Type B pancreatic cell (in vitro differentiated cells): Measurements from ENCODE around the gene FEV. TPM values are rescaled to one million over a fixed set of nuclear protein-coding genes. Genes with fewer than 3 reads are reported as not detected.

ENCODE experiments used
- DNase-seq: peaks from one replicate; pipeline ENCODE4 v3.0.0; 2021; ENCODE audit warnings: mixed read lengths; ENCODE audit not compliant: unreplicated experiment; ENCODE audit errors: extremely low spot score
- H3K27ac Mint-ChIP-seq: 2 replicates; pipeline ENCODE4 v1.8.0; 2021; ENCODE audit warnings: mild to moderate bottlenecking, mixed read lengths
- H3K27me3 Mint-ChIP-seq: 2 replicates; pipeline ENCODE4 v1.8.0; 2021; ENCODE audit warnings: mixed read lengths
- H3K36me3 Mint-ChIP-seq: 2 replicates; pipeline ENCODE4 v1.8.0; 2021; ENCODE audit warnings: mixed read lengths
- H3K4me1 Mint-ChIP-seq: one replicate; pipeline ENCODE4 v1.8.0; 2021; ENCODE audit warnings: mixed read lengths; ENCODE audit not compliant: unreplicated experiment
- H3K4me3 Mint-ChIP-seq: 2 replicates; pipeline ENCODE4 v1.8.0; 2021; ENCODE audit warnings: mild to moderate bottlenecking, mixed read lengths
- H3K9me3 Mint-ChIP-seq: 2 replicates; pipeline ENCODE4 v1.8.0; 2021; ENCODE audit warnings: mixed read lengths
- total RNA-seq: library from RNA; stranded (reverse); gene quantifications from 2 replicates; pipeline ENCODE4 v1.2.1, GENCODE V29; 2021; ENCODE audit warnings: low replicate concordance
- TF ChIP-seq, protein P1 (sequence below): fragments of 200-600 bp; sonication (generic); conservative IDR thresholded peaks from 2 replicates; pipeline ENCODE4 v1.5.0; 2021; ENCODE audit warnings: antibody characterized with exemption, mild to moderate bottlenecking

FEV gene
- total RNA-seq, 1 donor from 2014 or later = 12.5 TPM

DNA sequence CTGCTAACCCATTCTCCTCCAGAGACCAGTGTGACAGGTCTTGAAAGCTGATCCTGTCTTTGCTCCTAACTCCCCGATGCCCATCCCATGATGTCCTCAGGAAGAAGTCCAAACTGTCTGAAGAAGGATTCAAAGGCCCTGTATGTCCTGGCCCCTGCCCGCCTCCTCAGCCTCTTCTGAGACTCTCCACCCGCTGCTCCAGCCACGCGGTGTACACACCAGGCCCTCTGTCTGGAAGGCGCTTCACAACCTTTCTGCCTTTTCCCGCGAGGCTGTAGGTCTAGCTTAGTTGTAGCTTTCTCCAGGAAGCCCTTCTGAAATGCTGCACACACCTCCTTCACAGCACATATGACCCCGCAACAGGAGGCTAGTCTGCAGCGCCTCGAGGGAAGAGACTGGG is 31.7 kb upstream of the FEV start:
- no peaks in the 10 kb centered on the region for H3K9me3 Mint-ChIP-seq
- no peaks in the 10 kb centered on the region for H3K4me1 Mint-ChIP-seq
- H3K27ac Mint-ChIP-seq = no peak overlapping the region
- H3K36me3 Mint-ChIP-seq = no peaks in the 10 kb centered on the region
- DNase-seq = no peak
- no peak overlapping the region for H3K4me3 Mint-ChIP-seq
- H3K27me3 Mint-ChIP-seq = peaks cover 70% of the 10 kb centered on the region
- TF ChIP-seq, protein P1, sequence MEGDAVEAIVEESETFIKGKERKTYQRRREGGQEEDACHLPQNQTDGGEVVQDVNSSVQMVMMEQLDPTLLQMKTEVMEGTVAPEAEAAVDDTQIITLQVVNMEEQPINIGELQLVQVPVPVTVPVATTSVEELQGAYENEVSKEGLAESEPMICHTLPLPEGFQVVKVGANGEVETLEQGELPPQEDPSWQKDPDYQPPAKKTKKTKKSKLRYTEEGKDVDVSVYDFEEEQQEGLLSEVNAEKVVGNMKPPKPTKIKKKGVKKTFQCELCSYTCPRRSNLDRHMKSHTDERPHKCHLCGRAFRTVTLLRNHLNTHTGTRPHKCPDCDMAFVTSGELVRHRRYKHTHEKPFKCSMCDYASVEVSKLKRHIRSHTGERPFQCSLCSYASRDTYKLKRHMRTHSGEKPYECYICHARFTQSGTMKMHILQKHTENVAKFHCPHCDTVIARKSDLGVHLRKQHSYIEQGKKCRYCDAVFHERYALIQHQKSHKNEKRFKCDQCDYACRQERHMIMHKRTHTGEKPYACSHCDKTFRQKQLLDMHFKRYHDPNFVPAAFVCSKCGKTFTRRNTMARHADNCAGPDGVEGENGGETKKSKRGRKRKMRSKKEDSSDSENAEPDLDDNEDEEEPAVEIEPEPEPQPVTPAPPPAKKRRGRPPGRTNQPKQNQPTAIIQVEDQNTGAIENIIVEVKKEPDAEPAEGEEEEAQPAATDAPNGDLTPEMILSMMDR = no peak

DNA sequence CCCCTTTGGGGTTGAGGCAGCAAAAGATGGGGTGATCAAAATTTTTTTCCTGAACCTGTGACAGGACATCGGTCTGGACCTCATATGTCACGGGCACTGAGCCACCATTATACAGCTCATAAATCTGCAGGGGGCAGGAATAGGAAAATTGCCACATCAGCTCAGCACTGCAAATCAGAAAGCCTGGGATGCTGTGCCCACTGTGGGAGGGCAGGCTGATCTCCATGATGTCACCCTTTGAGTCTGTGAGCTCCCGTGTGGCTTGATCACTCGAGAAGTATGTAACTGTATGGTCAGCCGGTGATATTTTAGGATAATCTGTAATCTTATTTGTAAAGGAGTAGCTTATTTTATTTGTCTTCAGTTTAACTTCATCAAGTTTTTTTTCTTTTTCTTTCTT is 25.9 kb upstream of the FEV start:
- Mint-ChIP-seq H3K4me1 (no peaks in the 10 kb centered on the region), H3K4me3 (no peak overlapping the region), H3K36me3 (no peaks in the 10 kb centered on the region), H3K27me3 (peaks cover 65% of the 10 kb centered on the region), H3K9me3 (no peaks in the 10 kb centered on the region), H3K27ac (no peak overlapping the region)
- TF ChIP-seq, protein P1 = no peak
- no peak for DNase-seq

DNA sequence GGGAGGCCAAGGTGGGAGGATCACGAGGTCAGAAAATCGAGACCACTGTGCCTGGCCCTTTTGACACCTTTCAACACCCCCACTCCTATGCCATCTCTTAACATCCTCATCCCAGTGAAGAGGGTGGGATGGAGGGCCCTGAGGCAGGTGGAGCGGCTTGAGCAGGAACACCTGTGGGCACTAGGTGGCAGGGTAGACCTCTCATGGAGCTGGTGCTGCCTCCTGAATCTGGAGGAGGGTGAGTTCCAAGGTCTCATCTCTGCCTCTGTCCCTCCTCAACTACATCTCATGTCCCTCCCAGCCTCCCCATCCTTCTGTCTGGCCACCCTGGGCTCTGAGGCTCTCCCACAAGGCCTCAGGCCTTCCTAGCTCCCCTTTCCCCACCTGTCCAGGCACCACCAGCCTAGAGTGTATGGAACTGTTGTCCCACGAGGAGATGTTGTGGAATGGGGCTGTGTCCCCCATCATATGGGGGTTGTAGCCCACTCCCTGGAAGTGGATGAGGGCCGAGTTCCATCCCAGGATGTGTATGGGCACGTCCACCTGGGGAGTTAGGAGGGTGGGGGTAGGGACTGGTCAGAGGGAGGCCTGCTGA is 25.3 kb upstream of the FEV start:
- DNase-seq = no peak
- Mint-ChIP-seq H3K27me3 (peaks cover 65% of the 10 kb centered on the region), H3K4me3 (no peak overlapping the region), H3K4me1 (no peaks in the 10 kb centered on the region), H3K27ac (no peak overlapping the region), H3K9me3 (no peaks in the 10 kb centered on the region), H3K36me3 (no peaks in the 10 kb centered on the region)
- TF ChIP-seq, protein P1 = peak; percentile 56

DNA sequence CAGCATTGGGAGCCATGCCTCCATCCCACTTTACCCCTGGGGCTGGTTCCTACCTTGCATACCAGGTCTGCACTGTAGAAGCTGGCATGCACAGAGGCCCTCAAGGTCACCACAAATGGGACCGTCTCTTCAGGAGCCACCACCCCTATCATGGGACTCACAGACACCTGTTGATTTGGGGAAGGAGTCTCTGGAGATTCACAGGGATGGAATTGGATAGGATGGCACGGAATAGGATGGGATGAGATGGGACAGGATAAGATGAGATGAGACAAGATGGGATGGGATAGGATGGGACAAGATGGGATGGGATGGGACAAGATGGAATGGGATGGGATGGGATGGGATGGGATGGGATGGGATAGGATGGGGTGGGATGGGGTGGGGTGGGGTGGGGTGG is 24.3 kb upstream of the FEV start:
- no peak overlapping the region for H3K27ac Mint-ChIP-seq
- no peaks in the 10 kb centered on the region for H3K36me3 Mint-ChIP-seq
- DNase-seq = no peak
- peaks cover 65% of the 10 kb centered on the region for H3K27me3 Mint-ChIP-seq
- TF ChIP-seq, protein P1 = no peak
- H3K9me3 Mint-ChIP-seq = no peaks in the 10 kb centered on the region
- no peak overlapping the region for H3K4me3 Mint-ChIP-seq
- H3K4me1 Mint-ChIP-seq = no peaks in the 10 kb centered on the region

DNA sequence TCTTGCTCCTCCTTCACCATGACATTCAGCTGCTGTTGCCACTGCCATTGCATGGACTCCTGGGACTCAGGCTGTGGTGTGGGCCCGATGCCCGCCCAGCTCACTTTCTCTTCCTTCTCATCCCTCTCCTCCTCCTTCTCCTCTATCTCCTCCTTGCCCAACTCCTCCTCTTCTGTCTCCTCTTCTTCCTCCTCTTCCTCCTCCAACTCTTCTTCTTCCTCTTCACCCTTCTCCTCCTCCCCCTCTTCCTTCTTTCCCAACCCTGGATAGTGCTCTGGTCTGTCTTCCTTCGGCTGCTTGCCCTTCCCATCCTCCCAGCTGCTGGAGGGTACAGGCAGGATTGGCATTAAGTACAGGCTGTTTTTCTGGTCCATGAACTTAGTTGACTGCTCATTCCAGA is 19.0 kb upstream of the FEV start:
- Mint-ChIP-seq H3K36me3 (no peaks in the 10 kb centered on the region), H3K9me3 (no peaks in the 10 kb centered on the region), H3K4me3 (peak overlapping the region; percentile 60), H3K27ac (no peak overlapping the region), H3K4me1 (peaks cover 12% of the 10 kb centered on the region), H3K27me3 (peaks cover 87% of the 10 kb centered on the region)
- no peak for DNase-seq
- TF ChIP-seq, protein P1 = no peak

DNA sequence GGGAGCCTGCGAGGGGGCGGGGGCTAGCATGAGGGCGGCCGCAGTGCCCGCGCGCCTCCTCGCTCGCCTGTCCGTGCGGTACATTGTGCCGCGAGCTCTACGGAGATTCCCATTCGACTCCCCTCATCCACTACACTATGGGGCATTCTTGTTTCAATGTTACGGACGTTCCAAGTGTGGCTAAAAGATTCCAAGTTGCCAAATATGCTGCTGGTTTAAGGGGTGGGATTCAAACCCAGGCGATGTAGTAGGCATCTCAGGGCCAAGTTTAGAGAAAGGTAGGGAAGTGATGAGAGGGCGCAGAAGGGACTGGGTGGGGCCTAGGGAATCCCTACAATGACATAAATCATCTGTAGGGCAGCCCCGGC is 18.3 kb upstream of the FEV start:
- peak overlapping the region; percentile 60 for H3K4me3 Mint-ChIP-seq
- no peaks in the 10 kb centered on the region for H3K9me3 Mint-ChIP-seq
- no peak overlapping the region for H3K27ac Mint-ChIP-seq
- peaks cover 12% of the 10 kb centered on the region for H3K4me1 Mint-ChIP-seq
- peaks cover 89% of the 10 kb centered on the region for H3K27me3 Mint-ChIP-seq
- TF ChIP-seq, protein P1 = no peak
- no peak for DNase-seq
- H3K36me3 Mint-ChIP-seq = no peaks in the 10 kb centered on the region
